Kidney (tissue), 14 donors: ENCODE measurements around the gene GDPD4. TPM values are rescaled to one million over a fixed set of nuclear protein-coding genes. Genes with fewer than 3 reads are reported as not detected.

Experiments
- DNase-seq, 5 donors: peaks; one replicate each; pipeline ENCODE4 v3.0.0-alpha.2; 2013 to 2020
- FAIRE-seq: peaks from 2 replicates; lab custom pipeline; 2012; peaks lifted over from hg19 to GRCh38; lab: Jason Lieb, UNC
- H3K27ac ChIP-seq, 2 donors: one replicate each; pipeline ENCODE4 v1.7.0; 2013; ENCODE audit warnings: low read depth in 2 of 2, low read length in 2 of 2, inconsistent platforms in 1 of 2
- H3K27me3 ChIP-seq: one replicate; pipeline ENCODE4 v1.7.1; 2013; ENCODE audit warnings: low read length, inconsistent platforms; ENCODE audit not compliant: control insufficient read depth, insufficient read depth
- H3K36me3 ChIP-seq, 3 donors: one replicate each; pipeline versions ENCODE4 v1.7.0 to v1.7.1; 2013; ENCODE audit warnings: low read length in 3 of 3, control low read depth in 1 of 3, inconsistent platforms in 1 of 3; ENCODE audit not compliant: insufficient read depth in 3 of 3, control insufficient read depth in 2 of 3
- H3K4me1 ChIP-seq, 3 donors: one replicate each; pipeline versions ENCODE4 v1.7.0 to v1.7.1; 2013; ENCODE audit warnings: low read length in 3 of 3, inconsistent platforms in 1 of 3, low read depth in 1 of 3; ENCODE audit not compliant: control insufficient read depth in 2 of 3, insufficient read depth in 2 of 3
- H3K4me3 ChIP-seq, 3 donors: one replicate each; pipeline versions ENCODE4 v1.7.0 to v1.8.1; 2013; ENCODE audit warnings: low read length in 3 of 3, control low read depth in 1 of 3, inconsistent platforms in 1 of 3
- H3K9ac ChIP-seq, 3 donors: one replicate each; pipeline versions ENCODE4 v1.7.0 to v1.7.1; 2013; ENCODE audit warnings: low read length in 3 of 3, control low read depth in 1 of 3, inconsistent platforms in 1 of 3
- H3K9me3 ChIP-seq, 3 donors: one replicate each; pipeline versions ENCODE4 v1.7.0 to v1.7.1; 2013; ENCODE audit warnings: low read length in 3 of 3, control low read depth in 1 of 3, inconsistent platforms in 1 of 3; ENCODE audit not compliant: control insufficient read depth in 2 of 3, insufficient read depth in 1 of 3
- CTCF ChIP-seq: IDR thresholded peaks from 3 replicates; pipeline ENCODE4 v1.5.1; 2012; ENCODE audit warnings: mild to moderate bottlenecking, moderate library complexity, borderline replicate concordance; ENCODE audit not compliant: insufficient read depth; ENCODE audit errors: extremely low read depth
- intact Hi-C: fragments of 100-400 bp; cut with DNase I; formaldehyde crosslinking; loops from one replicate; pipeline ENCODE4 v1.11.1; 2022
- polyA plus RNA-seq: library from polyadenylated mRNA; stranded (reverse); fragments of 350-450 nt; fragmentation: Illumina TruSeq; extraction: RNeasy Lipid Tissue Mini Kit (QIAGEN cat#74804); gene quantifications from one replicate; pipeline ENCODE4 v1.2.3, GENCODE V29; 2014; ENCODE audit warnings: low read depth, low replicate concordance; ENCODE audit not compliant: insufficient read depth
- total RNA-seq: library from RNA; stranded (reverse); fragmentation: NEBNext Ultra II Directional; extraction: Animal tissue kit (Norgen Biotek cat#: 25700); gene quantifications from one replicate; pipeline ENCODE4 v1.2.1, GENCODE V29; 2021
- donor health status: control.
- donor health status: control.
- donor health status: control.
- donor health status: control.
- donor health status: control.
- donor health status: DM: yes; HTN: yes; CAD: no.
- donor health status: Normal renal cell carcinoma (clear cell type).

Gene GDPD4
- total and polyA plus RNA-seq, 2 donors from 2014 or later = not detected

GRCh38 chr11:77207618-77208313 lies 93.7 kb downstream of the GDPD4 start:
- no peak for DNase-seq
- intact Hi-C loops = no loop called here

GRCh38 chr11:77207019-77207485 lies 94.4 kb downstream of the GDPD4 start:
- FAIRE-seq (no peak), DNase-seq (peak in 1 of 5 donors; percentile 20)
- Histone ChIP-seq H3K27ac (no peak overlapping the region), H3K4me1 (no peaks in the 10 kb centered on the region), H3K36me3 (no peaks in the 10 kb centered on the region), H3K4me3 (no peak overlapping the region), H3K9ac (no peak overlapping the region), H3K27me3 (no peaks in the 10 kb centered on the region), H3K9me3 (no peaks in the 10 kb centered on the region)
- TF ChIP-seq CTCF = no peak
- intact Hi-C loops = no loop called here

More at GRCh38 chr11:77207618-77208313, 93.7 kb downstream of the GDPD4 start:
- no peak for FAIRE-seq
- Histone ChIP-seq H3K27ac (no peak overlapping the region), H3K4me3 (no peak overlapping the region), H3K27me3 (no peaks in the 10 kb centered on the region), H3K36me3 (no peaks in the 10 kb centered on the region), H3K4me1 (no peaks in the 10 kb centered on the region), H3K9ac (no peak overlapping the region), H3K9me3 (no peaks in the 10 kb centered on the region)
- no peak for TF ChIP-seq CTCF

GRCh38 chr11:77206264-77207018 lies 95.0 kb downstream of the GDPD4 start:
- Histone ChIP-seq H3K36me3 (no peaks in the 10 kb centered on the region), H3K27me3 (no peaks in the 10 kb centered on the region), H3K27ac (no peak overlapping the region), H3K9me3 (no peaks in the 10 kb centered on the region), H3K9ac (no peak overlapping the region), H3K4me1 (no peaks in the 10 kb centered on the region), H3K4me3 (no peak overlapping the region)
- DNase-seq (no peak), FAIRE-seq (no peak)
- intact Hi-C loops = no loop called here
- TF ChIP-seq CTCF = no peak
